Superior temporal gyrus (tissue), 1 donor: ENCODE data around the gene MARS1.
"Not testable (repeated sequence)": the region's sequence is repeated elsewhere in the genome, so short reads cannot be mapped to it uniquely, and the experiment has no call there.

Experiments
- DNase-seq: peaks from one replicate; pipeline ENCODE4 v3.0.0-alpha.2; 2016; ENCODE audit errors: extremely low spot score

The MARS1 gene

GRCh38 chr12:57495051-57495701, 7.3 kb downstream of the MARS1 start:
- DNase-seq = not testable (repeated sequence)

GRCh38 chr12:57496822-57497221, 9.0 kb downstream of the MARS1 start:
- no peak for DNase-seq

GRCh38 chr12:57497223-57498131, 9.6 kb downstream of the MARS1 start:
- DNase-seq = no peak

GRCh38 chr12:57498132-57498502, 10.2 kb downstream of the MARS1 start:
- DNase-seq = no peak

GRCh38 chr12:57498571-57498970, 10.7 kb downstream of the MARS1 start:
- DNase-seq = no peak

- DNase-seq = no peak
Observed at GRCh38 chr12:57500213-57500612, 12.3 kb downstream of the MARS1 start.

- DNase-seq = not testable (repeated sequence)
Observed at GRCh38 chr12:57502311-57502969, 14.6 kb downstream of the MARS1 start.

- not testable (repeated sequence) for DNase-seq
Observed at GRCh38 chr12:57506541-57506940, 18.7 kb downstream of the MARS1 start.

- not testable (repeated sequence) for DNase-seq
Observed at GRCh38 chr12:57507796-57508195, 19.9 kb downstream of the MARS1 start.

GRCh38 chr12:57511161-57511560, 23.3 kb downstream of the MARS1 start:
- no peak for DNase-seq

GRCh38 chr12:57511588-57512325, 23.9 kb downstream of the MARS1 start:
- no peak for DNase-seq

GRCh38 chr12:57512665-57513064, 24.8 kb downstream of the MARS1 start:
- no peak for DNase-seq

GRCh38 chr12:57513266-57513665, 25.4 kb downstream of the MARS1 start:
- no peak for DNase-seq

GRCh38 chr12:57513677-57514076, 25.8 kb downstream of the MARS1 start:
- not testable (repeated sequence) for DNase-seq

- DNase-seq = not testable (repeated sequence)
Observed at GRCh38 chr12:57514246-57514645, 26.4 kb downstream of the MARS1 start.

GRCh38 chr12:57514720-57515407, 27.0 kb downstream of the MARS1 start:
- DNase-seq = no peak

- no peak for DNase-seq
Observed at GRCh38 chr12:57515408-57515933, 27.6 kb downstream of the MARS1 start.

GRCh38 chr12:57515934-57516541, 28.2 kb downstream of the MARS1 start:
- DNase-seq = no peak

- DNase-seq = no peak
Observed at GRCh38 chr12:57516617-57517153, 28.8 kb downstream of the MARS1 start.

GRCh38 chr12:57517187-57517586, 29.3 kb downstream of the MARS1 start:
- DNase-seq = no peak
